ENCODE measurements around the gene SPECC1L.
"Not testable (repeated sequence)": the region's sequence is repeated elsewhere in the genome, so short reads cannot be mapped to it uniquely, and the experiment has no call there.

The SPECC1L gene

GRCh38 chr22:24270556-24271385, at the start of gene SPECC1L:
SPECC1L (plus strand) TSS chr22:24270831; CDS start chr22:24302232, 31,401 bp downstream.
- peak; percentile 26 for DNase-seq

GRCh38 chr22:24224468-24224867, 46.2 kb upstream of the SPECC1L start:
- DNase-seq, result no peak

GRCh38 chr22:24225044-24225601, 45.5 kb upstream of the SPECC1L start:
- no peak for DNase-seq

GRCh38 chr22:24225951-24226350, 44.7 kb upstream of the SPECC1L start:
- no peak for DNase-seq

GRCh38 chr22:24230911-24231656, 39.5 kb upstream of the SPECC1L start:
- no peak for DNase-seq

- no peak for DNase-seq
Measured at GRCh38 chr22:24231706-24232105, 38.9 kb upstream of the SPECC1L start.

GRCh38 chr22:24232124-24232523, 38.5 kb upstream of the SPECC1L start:
- no peak for DNase-seq

GRCh38 chr22:24232725-24233124, 37.9 kb upstream of the SPECC1L start:
- no peak for DNase-seq

GRCh38 chr22:24233235-24233634, 37.4 kb upstream of the SPECC1L start:
- DNase-seq, result no peak

- DNase-seq, result no peak
Measured at GRCh38 chr22:24233816-24234215, 36.8 kb upstream of the SPECC1L start.

- no peak for DNase-seq
Measured at GRCh38 chr22:24235315-24235714, 35.3 kb upstream of the SPECC1L start.

- no peak for DNase-seq
Measured at GRCh38 chr22:24236656-24237055, 34.0 kb upstream of the SPECC1L start.

GRCh38 chr22:24238101-24238694, 32.4 kb upstream of the SPECC1L start:
- DNase-seq, result not testable (repeated sequence)

GRCh38 chr22:24240381-24240780, 30.2 kb upstream of the SPECC1L start:
- DNase-seq, result no peak

GRCh38 chr22:24240985-24241692, 29.5 kb upstream of the SPECC1L start:
- DNase-seq, result not testable (repeated sequence)

- not testable (repeated sequence) for DNase-seq
Measured at GRCh38 chr22:24243417-24243816, 27.2 kb upstream of the SPECC1L start.

GRCh38 chr22:24244144-24244787, 26.4 kb upstream of the SPECC1L start:
- no peak for DNase-seq

GRCh38 chr22:24245030-24245431, 25.6 kb upstream of the SPECC1L start, which contains the start of gene GGT5:
GGT5 (minus strand) TSS chr22:24245082; CDS start chr22:24244725, 357 bp downstream.
- DNase-seq, result not testable (repeated sequence)

- not testable (repeated sequence) for DNase-seq
Measured at GRCh38 chr22:24245584-24246561, 24.8 kb upstream of the SPECC1L start.

GRCh38 chr22:24247011-24247507, 23.6 kb upstream of the SPECC1L start:
- DNase-seq, result no peak

Data from DMS79 (cell line).